Endothelial cell of umbilical vein (primary cell): ENCODE data around the gene SRPK1. TPM values are rescaled to one million over a fixed set of nuclear protein-coding genes. Genes with fewer than 3 reads are reported as not detected.

ENCODE experiments used
- BruUV-seq: library from RNA; stranded (reverse); fragments of 400-500 nt; replicated peaks from 2 replicates; lab custom pipeline; 2021; lab: Mats Ljungman, UMichigan
- CTCF ChIA-PET: fragments of 300-600, 350-600 bp; sonication (Branson Sonifier 250); formaldehyde crosslinking; loops from one replicate; lab custom pipeline; 2021; ENCODE audit warnings: antibody characterized with exemption, inconsistent platforms; lab: Charles Lee
- POLR2A ChIA-PET: fragments of 300-600, 350-600 bp; sonication (Branson Sonifier 250); formaldehyde crosslinking; loops from one replicate; lab custom pipeline; 2021; ENCODE audit warnings: antibody characterized with exemption, inconsistent platforms; lab: Charles Lee
- DNase-seq: peaks from one replicate; pipeline ENCODE4 v3.0.0-alpha.2; 2011; ENCODE audit warnings: low read depth, low spot score
- FAIRE-seq: peaks from 2 replicates; lab custom pipeline; 2011; peaks lifted over from hg19 to GRCh38; lab: Jason Lieb, UNC
- H2AFZ ChIP-seq: 2 replicates; pipeline ENCODE4 v1.6.0; 2012; ENCODE audit warnings: low read depth, low read length, control low read depth, inconsistent platforms
- H3K27ac ChIP-seq: 2 replicates; pipeline ENCODE4 v1.5.1; 2011; ENCODE audit warnings: low read depth, mild to moderate bottlenecking, control low read depth, low read length, moderate library complexity; ENCODE audit not compliant: insufficient read depth
- H3K27me3 ChIP-seq, 2 experiments: 2 replicates each; pipeline versions ENCODE4 v1.6.0 to v1.6.1; 2011; ENCODE audit warnings: low read length in 2 of 2, mixed read lengths in 1 of 2; ENCODE audit not compliant: control insufficient read depth in 2 of 2, insufficient read depth in 2 of 2
- H3K36me3 ChIP-seq, 2 experiments: 2 replicates in 1 of 2; 3 replicates in 1 of 2; pipeline ENCODE4 v1.5.1; 2011; ENCODE audit warnings: low read length in 2 of 2, mild to moderate bottlenecking in 1 of 2, moderate library complexity in 1 of 2; ENCODE audit not compliant: control insufficient read depth in 2 of 2, insufficient read depth in 2 of 2; ENCODE audit errors: extremely low read depth in 1 of 2
- H3K4me1 ChIP-seq: 3 replicates; pipeline ENCODE4 v1.5.1; 2011; ENCODE audit warnings: mild to moderate bottlenecking, low read length; ENCODE audit not compliant: control insufficient read depth, insufficient read depth; ENCODE audit errors: extremely low read depth
- H3K4me2 ChIP-seq: 2 replicates; pipeline ENCODE4 v1.6.1; 2011; ENCODE audit warnings: low read length, control low read depth, mixed read lengths; ENCODE audit not compliant: insufficient read depth
- H3K4me3 ChIP-seq, 3 experiments: fragments of 200-600 bp in 1 of 3; sonication (generic), shearing (Covaris generic) in 1 of 3; replicated peaks in 1 of 3; 2 replicates each; pipeline ENCODE4 v1.5.1; 2011 to 2016; ENCODE audit warnings: control low read depth in 3 of 3, low read length in 3 of 3, mild to moderate bottlenecking in 2 of 3, inconsistent platforms in 1 of 3, low read depth in 1 of 3, moderate library complexity in 1 of 3; ENCODE audit not compliant: insufficient read depth in 1 of 3
- H3K79me2 ChIP-seq: 2 replicates; pipeline ENCODE4 v1.6.0; 2012; ENCODE audit warnings: low read length, inconsistent platforms; ENCODE audit not compliant: control insufficient read depth, insufficient read depth
- H3K9ac ChIP-seq: replicated peaks from 2 replicates; pipeline ENCODE3; 2011; ENCODE audit warnings: low read length, control low read depth; ENCODE audit not compliant: insufficient read depth; ENCODE audit errors: extremely low read depth
- H3K9me1 ChIP-seq: replicated peaks from 3 replicates; pipeline ENCODE4 v1.6.0; 2011; ENCODE audit warnings: mild to moderate bottlenecking, low read length; ENCODE audit not compliant: control insufficient read depth, insufficient read depth; ENCODE audit errors: extremely low read depth
- H3K9me3 ChIP-seq: replicated peaks from 2 replicates; pipeline ENCODE4 v1.5.1; 2012; ENCODE audit warnings: low read length, inconsistent platforms; ENCODE audit not compliant: control insufficient read depth, insufficient read depth
- H4K20me1 ChIP-seq: replicated peaks from 2 replicates; pipeline ENCODE3; 2011; ENCODE audit warnings: mild to moderate bottlenecking, low read length; ENCODE audit not compliant: control insufficient read depth, insufficient read depth; ENCODE audit errors: extremely low read depth
- EZH2 ChIP-seq: IDR thresholded peaks from 2 replicates; pipeline ENCODE4 v1.6.1; 2012; ENCODE audit warnings: borderline replicate concordance, low read depth, mild to moderate bottlenecking, moderate library complexity, low read length, inconsistent platforms; ENCODE audit not compliant: severe bottlenecking
- FOS ChIP-seq: IDR thresholded peaks from 2 replicates; pipeline ENCODE4 v1.6.1; 2011; ENCODE audit warnings: mild to moderate bottlenecking, low read length, moderate library complexity, borderline replicate concordance; ENCODE audit not compliant: insufficient read depth
- GATA2 ChIP-seq: IDR thresholded peaks from 2 replicates; pipeline ENCODE4 v1.7.0; 2011; ENCODE audit warnings: low read depth, mild to moderate bottlenecking, moderate library complexity, mixed read lengths, low read length; ENCODE audit not compliant: insufficient read length, insufficient read depth
- JUN ChIP-seq: IDR thresholded peaks from 2 replicates; pipeline ENCODE4 v1.6.1; 2011; ENCODE audit warnings: borderline replicate concordance, low read depth; ENCODE audit not compliant: insufficient read length, insufficient read depth
- MYC ChIP-seq: IDR thresholded peaks from one replicate; pipeline ENCODE4 v1.6.1; 2011; ENCODE audit warnings: mild to moderate bottlenecking, low read depth, low read length
- POLR2A ChIP-seq: IDR thresholded peaks from 2 replicates; pipeline ENCODE4 v1.6.1; 2012; ENCODE audit warnings: low read depth, mild to moderate bottlenecking, control low read depth, low read length
- POLR2AphosphoS5 ChIP-seq: IDR thresholded peaks from 2 replicates; pipeline ENCODE4 v1.6.1; 2012; ENCODE audit warnings: low read depth, mild to moderate bottlenecking, control low read depth, low read length, moderate library complexity; ENCODE audit not compliant: insufficient read depth
- dilution Hi-C: fragments of 300-500 bp; cut with MboI; formaldehyde crosslinking; loops from one replicate; pipeline ENCODE4 v1.15.0; 2019; ENCODE audit warnings: low sequenced_read_pairs; ENCODE audit not compliant: extremely low pct_ligation_motif_present
- intact Hi-C: fragments of 100-400 bp; cut with micrococcal nuclease; formaldehyde crosslinking; loops from one replicate; pipeline ENCODE4 v1.10.0; 2022
- polyA plus RNA-seq, 4 experiments: library from polyadenylated mRNA; depleted of rRNA in 3 of 4; stranded (reverse) in 3 of 4; unstranded in 1 of 4; fragments of >200 nt; gene quantifications; 2 replicates each; pipeline versions ENCODE4 v1.2.1 to v1.2.3, GENCODE V29; 2011 to 2012; ENCODE audit warnings: missing spikeins in 1 of 4
- total RNA-seq: library from RNA; stranded (reverse); gene quantifications from 2 replicates; pipeline ENCODE4 v1.2.3, GENCODE V29; 2021
- TF ChIP-seq, protein P1 (sequence below): IDR thresholded peaks from 2 replicates; pipeline ENCODE4 v1.6.1; 2011; ENCODE audit not compliant: insufficient read depth, insufficient read length
- TF ChIP-seq, protein P2 (sequence below), 2 donors: IDR thresholded peaks; 1 replicate in 1 of 2; 2 replicates in 1 of 2; pipeline ENCODE4 v1.5.1; 2011; ENCODE audit warnings: low read length in 2 of 2, mild to moderate bottlenecking in 2 of 2, moderate library complexity in 2 of 2, control low read depth in 1 of 2, inconsistent platforms in 1 of 2, low read depth in 1 of 2; ENCODE audit not compliant: insufficient read depth in 1 of 2; ENCODE audit errors: extremely low read depth in 1 of 2

Gene SRPK1
- total and polyA plus RNA-seq, 2 donors (not counting 3 experiments of a cell fraction or from before 2014, with no cell fraction given) = 18.9 to 72.7 TPM

DNA sequence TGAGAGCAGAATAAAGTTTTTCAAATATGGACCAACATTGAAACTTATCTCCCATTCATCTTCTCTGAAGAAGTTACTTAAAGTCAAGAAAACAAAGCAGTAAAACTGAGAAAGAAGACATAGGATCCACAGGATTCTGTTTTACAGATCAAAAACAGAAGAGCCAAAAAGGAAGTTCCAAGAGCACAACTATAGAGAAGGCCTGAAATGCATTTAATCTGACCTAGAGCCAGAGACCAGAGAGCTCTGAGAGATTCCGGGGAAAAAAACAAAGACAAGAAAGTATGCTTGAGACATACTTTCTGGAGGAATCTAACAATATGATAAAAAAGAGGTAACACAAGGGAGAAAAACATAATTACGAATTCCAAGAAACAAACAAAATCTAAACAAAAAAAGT is 26.1 kb downstream of the SRPK1 start:
- peaks cover 74% of the 10 kb centered on the region for H3K79me2 ChIP-seq
- TF ChIP-seq, protein P1, sequence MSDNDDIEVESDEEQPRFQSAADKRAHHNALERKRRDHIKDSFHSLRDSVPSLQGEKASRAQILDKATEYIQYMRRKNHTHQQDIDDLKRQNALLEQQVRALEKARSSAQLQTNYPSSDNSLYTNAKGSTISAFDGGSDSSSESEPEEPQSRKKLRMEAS = no peak
- TF ChIP-seq POLR2AphosphoS5 = no peak
- TF ChIP-seq EZH2 = no peak
- TF ChIP-seq POLR2A = no peak
- H3K27me3 ChIP-seq = no peaks in the 10 kb centered on the region
- H3K4me3 ChIP-seq = no peak overlapping the region
- ChIA-PET POLR2A (no interaction called here), CTCF (no interaction called here)
- no peaks in the 10 kb centered on the region for H3K4me1 ChIP-seq
- no peak overlapping the region for H3K27ac ChIP-seq
- no TSS peak for BruUV-seq
- no peaks in the 10 kb centered on the region for H3K9me3 ChIP-seq
- H3K36me3 ChIP-seq = peaks cover 0 to 3% of the 10 kb centered on the region in 2 experiments
- no peak overlapping the region for H2AFZ ChIP-seq
- dilution Hi-C loops = no loop called here
- no peak overlapping the region for H3K4me2 ChIP-seq
- H4K20me1 ChIP-seq = no peaks in the 10 kb centered on the region
- intact Hi-C loops = no loop called here
- H3K9ac ChIP-seq = no peak overlapping the region
- FAIRE-seq (no peak), DNase-seq (no peak)
- no peaks in the 10 kb centered on the region for H3K9me1 ChIP-seq

DNA sequence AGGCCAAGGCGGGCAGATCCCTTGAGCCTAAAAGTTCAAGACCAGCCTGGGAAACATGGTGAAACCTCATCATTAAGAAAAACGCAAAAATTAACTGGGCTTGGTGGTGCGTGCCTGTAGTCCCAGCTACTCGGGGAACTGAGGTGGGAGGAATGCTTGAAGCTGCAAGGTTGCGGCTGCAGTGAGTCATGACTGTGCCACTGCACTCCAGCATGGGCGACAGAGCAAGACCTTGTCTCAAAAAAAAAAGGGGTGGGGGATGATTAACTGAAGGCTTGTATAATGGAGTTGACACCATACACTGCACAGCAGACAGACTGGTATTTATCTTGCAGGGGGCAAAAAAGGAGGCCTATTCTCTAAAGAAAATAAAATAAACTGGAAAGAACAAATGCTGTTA is 27.7 kb downstream of the SRPK1 start:
- CTCF ChIA-PET = interaction anchor here (0.9 kb wide), 1 partner anchor 9 kb away, joined by 3 read pairs; no protein-coding TSS in a partner anchor
- dilution Hi-C loops (no loop called here), intact Hi-C loops (no loop called here)
- TF ChIP-seq GATA2 = no peak
- TF ChIP-seq, protein P1 = no peak
- no peak for TF ChIP-seq EZH2
- no peak for TF ChIP-seq POLR2AphosphoS5
- TF ChIP-seq FOS = no peak
- TF ChIP-seq JUN = no peak
- TF ChIP-seq POLR2A = no peak
- TF ChIP-seq MYC = no peak
- TF ChIP-seq, protein P2, sequence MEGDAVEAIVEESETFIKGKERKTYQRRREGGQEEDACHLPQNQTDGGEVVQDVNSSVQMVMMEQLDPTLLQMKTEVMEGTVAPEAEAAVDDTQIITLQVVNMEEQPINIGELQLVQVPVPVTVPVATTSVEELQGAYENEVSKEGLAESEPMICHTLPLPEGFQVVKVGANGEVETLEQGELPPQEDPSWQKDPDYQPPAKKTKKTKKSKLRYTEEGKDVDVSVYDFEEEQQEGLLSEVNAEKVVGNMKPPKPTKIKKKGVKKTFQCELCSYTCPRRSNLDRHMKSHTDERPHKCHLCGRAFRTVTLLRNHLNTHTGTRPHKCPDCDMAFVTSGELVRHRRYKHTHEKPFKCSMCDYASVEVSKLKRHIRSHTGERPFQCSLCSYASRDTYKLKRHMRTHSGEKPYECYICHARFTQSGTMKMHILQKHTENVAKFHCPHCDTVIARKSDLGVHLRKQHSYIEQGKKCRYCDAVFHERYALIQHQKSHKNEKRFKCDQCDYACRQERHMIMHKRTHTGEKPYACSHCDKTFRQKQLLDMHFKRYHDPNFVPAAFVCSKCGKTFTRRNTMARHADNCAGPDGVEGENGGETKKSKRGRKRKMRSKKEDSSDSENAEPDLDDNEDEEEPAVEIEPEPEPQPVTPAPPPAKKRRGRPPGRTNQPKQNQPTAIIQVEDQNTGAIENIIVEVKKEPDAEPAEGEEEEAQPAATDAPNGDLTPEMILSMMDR (IDR thresholded peaks at IDR 0.05; ENCODE audit: extremely low read depth in 1 of 2, insufficient read depth in 1 of 2, low read depth in 1 of 2, low read length in 2 of 2) = no peak
- H4K20me1 ChIP-seq = no peaks in the 10 kb centered on the region
- no peaks in the 10 kb centered on the region for H3K27me3 ChIP-seq
- peaks cover 0 to 7% of the 10 kb centered on the region in 2 experiments for H3K36me3 ChIP-seq
- no peak overlapping the region for H3K9ac ChIP-seq
- H3K9me3 ChIP-seq = no peaks in the 10 kb centered on the region
- H3K9me1 ChIP-seq = no peaks in the 10 kb centered on the region
- DNase-seq (no peak), FAIRE-seq (no peak)
- H3K4me3 ChIP-seq = no peak overlapping the region
- H3K79me2 ChIP-seq = peaks cover 67% of the 10 kb centered on the region
- POLR2A ChIA-PET = no interaction called here
- no peak overlapping the region for H2AFZ ChIP-seq
- no peak overlapping the region for H3K27ac ChIP-seq
- no peaks in the 10 kb centered on the region for H3K4me1 ChIP-seq
- no TSS peak for BruUV-seq
- no peak overlapping the region for H3K4me2 ChIP-seq
